Gastrocnemius medialis (tissue), 4 donors: ENCODE results near the gene EDN3.

Experiments used
- CTCF ChIP-seq, 5 experiments: fragments of 450-650 bp in 3 of 5; fragments of 200-600 bp in 2 of 5; sonication (generic) in 2 of 5; IDR thresholded peaks in 4 of 5; conservative IDR thresholded peaks in 1 of 5; 1 replicate in 4 of 5; 2 replicates in 1 of 5; pipeline ENCODE4 v1.5.1; 2016 to 2019; ENCODE audit warnings: antibody characterized with exemption in 5 of 5, mild to moderate bottlenecking in 3 of 5, moderate library complexity in 3 of 5
- POLR2A ChIP-seq, 2 donors: fragments of 450-650 bp; IDR thresholded peaks; one replicate each; pipeline ENCODE4 v1.6.1; 2017; ENCODE audit warnings: antibody characterized with exemption in 2 of 2, mild to moderate bottlenecking in 2 of 2, moderate library complexity in 2 of 2

GRCh38 chr20:59295531-59295930 is 4.9 kb upstream of the EDN3 start:
- TF ChIP-seq POLR2A (IDR thresholded peaks at IDR 0.05), result no peak
- TF ChIP-seq CTCF (IDR thresholded peaks at IDR 0.05 in 4 of 5, conservative IDR thresholded peaks at IDR 0.05 in 1 of 5), result no peak
